GM12872 (cell line): ENCODE data around the gene GNAZ.

Source experiments
- CTCF ChIP-seq: IDR thresholded peaks from 3 replicates; pipeline ENCODE4 v1.5.1; 2011; ENCODE audit warnings: low read depth, mild to moderate bottlenecking, low read length, moderate library complexity; ENCODE audit not compliant: insufficient read depth

GNAZ gene

GRCh38 chr22:23068096-23068831 lies 2.1 kb upstream of the GNAZ start:
- TF ChIP-seq CTCF, result no peak

GRCh38 chr22:23068832-23069385 lies 1.4 kb upstream of the GNAZ start:
- no peak for TF ChIP-seq CTCF

GRCh38 chr22:23069502-23070357 lies 589 bp upstream of the GNAZ start:
- TF ChIP-seq CTCF, result no peak

- no peak for TF ChIP-seq CTCF
These were observed 1.1 kb downstream of the GNAZ start for GRCh38 chr22:23071230-23072076.

- TF ChIP-seq CTCF, result no peak
These were observed 2.0 kb downstream of the GNAZ start for GRCh38 chr22:23072077-23072910.

- TF ChIP-seq CTCF, result no peak
These were observed 2.7 kb downstream of the GNAZ start for GRCh38 chr22:23072911-23073491.
